Neuronal stem cell (in vitro differentiated cells): Measurements from ENCODE around the gene GNB3.
A peak's percentile ranks its signal among the peaks of the same experiment; 100 is the strongest.

ENCODE experiments used
- DNase-seq: peaks from one replicate; pipeline ENCODE4 v3.0.0-alpha.2; 2013; ENCODE audit warnings: low spot score
- H2AFZ ChIP-seq: one replicate; pipeline ENCODE4 v1.6.1; 2013; ENCODE audit warnings: mild to moderate bottlenecking, low read length, inconsistent platforms
- H2AK5ac ChIP-seq: 2 replicates; pipeline ENCODE4 v1.6.1; 2013; ENCODE audit warnings: low read depth, mild to moderate bottlenecking, inconsistent platforms, low read length, moderate library complexity, mixed read lengths
- H2BK120ac ChIP-seq: 2 replicates; pipeline ENCODE4 v1.6.1; 2013; ENCODE audit warnings: low read depth, mild to moderate bottlenecking, inconsistent platforms, low read length, moderate library complexity, mixed read lengths
- H2BK12ac ChIP-seq: one replicate; pipeline ENCODE4 v1.6.1; 2013; ENCODE audit warnings: low read length, inconsistent platforms
- H2BK15ac ChIP-seq: 2 replicates; pipeline ENCODE4 v1.6.1; 2013; ENCODE audit warnings: mild to moderate bottlenecking, low read length, inconsistent platforms, mixed read lengths
- H2BK5ac ChIP-seq: one replicate; pipeline ENCODE4 v1.6.1; 2013; ENCODE audit warnings: inconsistent platforms, mild to moderate bottlenecking, low read length, moderate library complexity
- H3K14ac ChIP-seq: one replicate; pipeline ENCODE4 v1.6.1; 2013; ENCODE audit warnings: low read length, inconsistent platforms
- H3K18ac ChIP-seq: 2 replicates; pipeline ENCODE4 v1.6.1; 2013; ENCODE audit warnings: low read length, inconsistent platforms
- H3K23ac ChIP-seq: 2 replicates; pipeline ENCODE4 v1.6.1; 2013; ENCODE audit warnings: low read depth, mild to moderate bottlenecking, mixed read lengths, low read length, inconsistent platforms; ENCODE audit not compliant: poor library complexity
- H3K27ac ChIP-seq: replicated peaks from 3 replicates; pipeline ENCODE4 v1.5.1; 2013; ENCODE audit warnings: low read length, inconsistent platforms
- H3K27me3 ChIP-seq, 3 experiments: 2 replicates each; pipeline ENCODE4 v1.6.1; 2013; ENCODE audit warnings: low read length in 3 of 3, mild to moderate bottlenecking in 2 of 3, inconsistent platforms in 1 of 3, low read depth in 1 of 3, mixed read lengths in 1 of 3, moderate library complexity in 1 of 3; ENCODE audit not compliant: control insufficient read depth in 3 of 3, insufficient read depth in 3 of 3
- H3K36me3 ChIP-seq, 2 donors: replicated peaks in 1 of 2; 2 replicates each; pipeline ENCODE4 v1.6.1; 2013; ENCODE audit warnings: low read length in 2 of 2; ENCODE audit not compliant: control insufficient read depth in 2 of 2, insufficient read depth in 2 of 2
- H3K4ac ChIP-seq: 2 replicates; pipeline ENCODE4 v1.6.1; 2013; ENCODE audit warnings: inconsistent platforms, mild to moderate bottlenecking, low read length, moderate library complexity
- H3K4me1 ChIP-seq, 2 donors: 1 replicate in 1 of 2; 2 replicates in 1 of 2; pipeline ENCODE4 v1.6.1; 2013; ENCODE audit warnings: low read length in 2 of 2, low read depth in 1 of 2; ENCODE audit not compliant: control insufficient read depth in 2 of 2, insufficient read depth in 1 of 2
- H3K4me2 ChIP-seq: one replicate; pipeline ENCODE4 v1.6.1; 2013; ENCODE audit warnings: mild to moderate bottlenecking, low read length, inconsistent platforms; ENCODE audit not compliant: insufficient read depth, poor library complexity, severe bottlenecking
- H3K4me3 ChIP-seq, 2 donors: 2 replicates each; pipeline ENCODE4 v1.5.1; 2013; ENCODE audit warnings: low read length in 2 of 2, mild to moderate bottlenecking in 2 of 2, inconsistent platforms in 1 of 2, moderate library complexity in 1 of 2
- H3K79me1 ChIP-seq: one replicate; pipeline ENCODE4 v1.6.1; 2013; ENCODE audit warnings: low read depth, mild to moderate bottlenecking, inconsistent platforms, low read length, moderate library complexity
- H3K9ac ChIP-seq: one replicate; pipeline ENCODE4 v1.6.1; 2013; ENCODE audit warnings: mild to moderate bottlenecking, low read depth, low read length, inconsistent platforms; ENCODE audit not compliant: poor library complexity
- H3K9me3 ChIP-seq, 2 donors: replicated peaks in 1 of 2; 2 replicates each; pipeline versions ENCODE3 to v1.6.1; 2013; ENCODE audit warnings: low read length in 2 of 2, mild to moderate bottlenecking in 2 of 2, inconsistent platforms in 1 of 2, low read depth in 1 of 2, mixed read lengths in 1 of 2, moderate library complexity in 1 of 2; ENCODE audit not compliant: control insufficient read depth in 2 of 2, insufficient read depth in 1 of 2
- H4K8ac ChIP-seq: one replicate; pipeline ENCODE4 v1.6.1; 2013; ENCODE audit warnings: low read depth, mild to moderate bottlenecking, inconsistent platforms, low read length, moderate library complexity
- H4K91ac ChIP-seq: one replicate; pipeline ENCODE4 v1.6.1; 2013; ENCODE audit warnings: low read length, low read depth, mild to moderate bottlenecking, inconsistent platforms; ENCODE audit not compliant: poor library complexity
- WGBS, 2 donors: extraction: QIAGEN DNeasy Blood & Tissue Kit; methylation state at CpG; one replicate each; pipeline ENCODE4 v1.1.7; 2013; ENCODE audit warnings: missing lambda C conversion rate in 2 of 2, mixed read lengths in 1 of 2; ENCODE audit not compliant: insufficient read length in 2 of 2, insufficient replicate concordance in 1 of 2; ENCODE audit errors: extremely low coverage in 2 of 2; 5-methylcytosine and 5-hydroxymethylcytosine counted together

Gene GNB3

DNA sequence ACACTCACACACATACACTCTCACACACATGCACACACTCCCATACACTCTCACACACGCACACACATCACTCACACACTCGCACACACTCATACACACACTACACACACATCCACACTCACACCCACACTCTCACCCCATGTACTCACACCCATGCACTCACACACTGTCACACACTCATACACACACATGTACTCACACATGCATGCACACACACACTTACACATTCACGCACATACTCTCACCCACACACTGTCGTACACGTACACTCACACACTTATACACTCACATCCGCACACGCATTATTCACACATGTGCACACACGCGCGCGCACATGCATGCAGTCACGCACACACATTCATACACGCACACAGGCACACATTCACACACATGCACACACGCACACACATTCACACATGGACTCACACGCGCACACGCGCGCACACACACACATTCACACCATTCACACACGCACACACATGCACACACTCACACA is 23.0 kb upstream of the GNB3 start:
- H3K27me3 ChIP-seq, result no peaks in the 10 kb centered on the region
- H2AFZ ChIP-seq, result no peak overlapping the region
- DNase-seq, result no peak
- H3K18ac ChIP-seq, result peak overlapping the region; percentile 92
- H2BK120ac ChIP-seq, result no peak overlapping the region
- H4K8ac ChIP-seq, result peak overlapping the region; percentile 84
- H3K4me3 ChIP-seq, result peak overlapping the region in 1 of 2 donors; percentile 49
- H3K4me2 ChIP-seq, result no peak overlapping the region
- peaks cover 0 to 4% of the 10 kb centered on the region in 2 donors for H3K9me3 ChIP-seq
- H3K4ac ChIP-seq, result peak overlapping the region; percentile 87
- peaks cover 2% of the 10 kb centered on the region for H3K79me1 ChIP-seq
- WGBS, 2 donors, result 100% methylated on average over 6 to 10 of the region's 20 CpGs
- H3K27ac ChIP-seq, result no peak overlapping the region
- peak overlapping the region; percentile 33 for H2BK5ac ChIP-seq
- H3K4me1 ChIP-seq, result peaks cover 39 to 43% of the 10 kb centered on the region in 2 donors
- H3K23ac ChIP-seq, result peak overlapping the region; percentile 95
- peak overlapping the region; percentile 72 for H2AK5ac ChIP-seq
- peak overlapping the region; percentile 91 for H3K9ac ChIP-seq
- H2BK15ac ChIP-seq, result peak overlapping the region; percentile 86
- H3K36me3 ChIP-seq, result no peaks in the 10 kb centered on the region
- H4K91ac ChIP-seq, result peak overlapping the region; percentile 99
- H2BK12ac ChIP-seq, result peak overlapping the region; percentile 95
- peak overlapping the region; percentile 98 for H3K14ac ChIP-seq

DNA sequence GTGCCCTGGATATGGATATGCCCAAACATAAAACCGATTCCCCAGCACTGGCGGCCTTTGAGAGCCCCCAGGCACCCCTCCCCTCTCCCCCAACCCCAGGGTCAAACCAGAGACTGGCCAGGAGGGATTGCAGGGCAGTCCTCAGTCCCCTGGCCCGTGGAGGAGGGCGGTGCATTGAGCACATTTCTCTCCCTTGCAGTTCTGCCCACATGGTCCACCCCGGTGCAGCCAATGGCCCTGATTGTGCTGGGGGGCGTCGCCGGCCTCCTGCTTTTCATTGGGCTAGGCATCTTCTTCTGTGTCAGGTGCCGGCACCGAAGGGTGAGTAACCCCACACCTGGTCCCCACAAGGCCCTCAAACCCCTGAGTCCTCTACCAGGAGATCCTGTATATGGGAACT is 22.5 kb upstream of the GNB3 start:
- H3K4me2 ChIP-seq, result peak overlapping the region; percentile 20
- no peaks in the 10 kb centered on the region for H3K36me3 ChIP-seq
- peak overlapping the region; percentile 98 for H3K14ac ChIP-seq
- H2BK120ac ChIP-seq, result peak overlapping the region; percentile 16
- H3K27ac ChIP-seq, result peak overlapping the region; percentile 64
- H3K23ac ChIP-seq, result no peak overlapping the region
- peak overlapping the region; percentile 72 for H2AK5ac ChIP-seq
- peaks cover 0 to 4% of the 10 kb centered on the region in 2 donors for H3K9me3 ChIP-seq
- H3K4me1 ChIP-seq, result peaks cover 39 to 48% of the 10 kb centered on the region in 2 donors
- H3K27me3 ChIP-seq, result no peaks in the 10 kb centered on the region
- H2AFZ ChIP-seq, result no peak overlapping the region
- peak overlapping the region; percentile 91 for H3K18ac ChIP-seq
- no peak overlapping the region for H2BK12ac ChIP-seq
- DNase-seq, result no peak
- peaks cover 2% of the 10 kb centered on the region for H3K79me1 ChIP-seq
- no peak overlapping the region for H3K4me3 ChIP-seq
- H4K91ac ChIP-seq, result peak overlapping the region; percentile 99
- H2BK15ac ChIP-seq, result peak overlapping the region; percentile 86
- H4K8ac ChIP-seq, result no peak overlapping the region
- no peak overlapping the region for H2BK5ac ChIP-seq
- peak overlapping the region; percentile 91 for H3K9ac ChIP-seq
- no peak overlapping the region for H3K4ac ChIP-seq
- WGBS, 2 donors, result no CpG with 5 or more reads among the region's 10 CpGs

DNA sequence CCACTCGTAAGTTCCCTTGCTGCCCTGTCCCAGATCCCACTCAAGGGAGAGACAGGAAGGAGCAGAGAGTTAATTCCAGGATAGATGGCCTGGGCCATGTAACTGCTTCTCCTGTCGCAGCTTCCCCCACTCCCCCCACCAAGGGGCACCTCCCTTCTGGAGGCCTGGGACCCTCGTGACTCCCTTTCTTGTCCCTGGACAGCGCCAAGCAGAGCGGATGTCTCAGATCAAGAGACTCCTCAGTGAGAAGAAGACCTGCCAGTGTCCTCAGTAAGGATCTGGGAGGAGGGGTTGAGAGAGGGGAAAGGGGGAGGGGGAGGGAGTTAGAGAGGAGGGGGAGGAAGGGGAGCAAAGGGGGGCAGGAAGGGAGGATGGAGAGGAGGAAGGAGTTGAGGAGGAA is 22.1 kb upstream of the GNB3 start:
- H3K36me3 ChIP-seq, result no peaks in the 10 kb centered on the region
- H3K23ac ChIP-seq, result no peak overlapping the region
- no peak overlapping the region for H3K14ac ChIP-seq
- H2AFZ ChIP-seq, result no peak overlapping the region
- peak overlapping the region; percentile 16 for H2BK120ac ChIP-seq
- no peak overlapping the region for H4K8ac ChIP-seq
- H3K27me3 ChIP-seq, result no peaks in the 10 kb centered on the region
- no peak overlapping the region for H2BK5ac ChIP-seq
- H3K4ac ChIP-seq, result no peak overlapping the region
- no peak overlapping the region for H3K4me3 ChIP-seq
- no CpG with 5 or more reads among the region's 5 CpGs for WGBS, 2 donors
- peaks cover 0 to 4% of the 10 kb centered on the region in 2 donors for H3K9me3 ChIP-seq
- peak overlapping the region; percentile 91 for H3K18ac ChIP-seq
- peak overlapping the region; percentile 64 for H3K27ac ChIP-seq
- H3K4me1 ChIP-seq, result peaks cover 39 to 52% of the 10 kb centered on the region in 2 donors
- H2BK15ac ChIP-seq, result peak overlapping the region; percentile 86
- no peak overlapping the region for H4K91ac ChIP-seq
- no peak overlapping the region for H3K9ac ChIP-seq
- peak overlapping the region; percentile 72 for H2AK5ac ChIP-seq
- peak overlapping the region; percentile 20 for H3K4me2 ChIP-seq
- H2BK12ac ChIP-seq, result no peak overlapping the region
- no peak for DNase-seq
- H3K79me1 ChIP-seq, result peaks cover 2% of the 10 kb centered on the region

DNA sequence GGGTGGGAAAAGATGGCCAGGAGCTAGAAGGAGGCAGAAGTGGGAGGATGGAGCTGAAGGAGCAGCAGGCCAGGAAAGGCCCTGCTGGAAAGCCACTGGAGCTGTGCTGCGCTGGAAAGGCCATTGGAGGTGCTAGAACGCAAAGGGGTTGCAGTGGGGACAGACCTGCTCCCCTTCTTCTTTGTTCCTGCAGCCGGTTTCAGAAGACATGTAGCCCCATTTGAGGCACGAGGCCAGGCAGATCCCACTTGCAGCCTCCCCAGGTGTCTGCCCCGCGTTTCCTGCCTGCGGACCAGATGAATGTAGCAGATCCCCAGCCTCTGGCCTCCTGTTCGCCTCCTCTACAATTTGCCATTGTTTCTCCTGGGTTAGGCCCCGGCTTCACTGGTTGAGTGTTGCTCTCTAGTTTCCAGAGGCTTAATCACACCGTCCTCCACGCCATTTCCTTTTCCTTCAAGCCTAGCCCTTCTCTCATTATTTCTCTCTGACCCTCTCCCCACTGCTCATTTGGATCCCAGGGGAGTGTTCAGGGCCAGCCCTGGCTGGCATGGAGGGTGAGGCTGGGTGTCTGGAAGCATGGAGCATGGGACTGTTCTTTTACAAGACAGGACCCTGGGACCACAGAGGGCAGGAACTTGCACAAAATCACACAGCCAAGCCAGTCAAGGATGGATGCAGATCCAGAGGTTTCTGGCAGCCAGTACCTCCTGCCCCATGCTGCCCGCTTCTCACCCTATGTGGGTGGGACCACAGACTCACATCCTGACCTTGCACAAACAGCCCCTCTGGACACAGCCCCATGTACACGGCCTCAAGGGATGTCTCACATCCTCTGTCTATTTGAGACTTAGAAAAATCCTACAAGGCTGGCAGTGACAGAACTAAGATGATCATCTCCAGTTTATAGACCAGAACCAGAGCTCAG is 21.4 kb upstream of the GNB3 start:
- no peak overlapping the region for H3K4me2 ChIP-seq
- WGBS, 2 donors, result no CpG with 5 or more reads among the region's 13 CpGs

More for the DNA sequence above, 21.4 kb upstream of the GNB3 start:
- no peak for DNase-seq
- Histone ChIP-seq H2BK15ac (peak overlapping the region; percentile 3), H3K4me1 (peaks cover 39 to 52% of the 10 kb centered on the region in 2 donors), H2AK5ac (peak overlapping the region; percentile 22), H2BK5ac (no peak overlapping the region), H4K8ac (no peak overlapping the region), H2BK12ac (no peak overlapping the region), H3K18ac (peak overlapping the region; percentile 27), H3K4ac (no peak overlapping the region), H3K14ac (no peak overlapping the region), H3K4me3 (no peak overlapping the region), H3K23ac (no peak overlapping the region), H3K36me3 (peaks cover 0 to 5% of the 10 kb centered on the region in 2 donors), H3K27me3 (no peaks in the 10 kb centered on the region), H3K9me3 (peaks cover 0 to 7% of the 10 kb centered on the region in 2 donors), H2BK120ac (peak overlapping the region; percentile 75), H3K27ac (peak overlapping the region; percentile 61), H3K79me1 (peaks cover 6% of the 10 kb centered on the region), H2AFZ (peak overlapping the region; percentile 18), H3K9ac (peak overlapping the region; percentile 36), H4K91ac (peak overlapping the region; percentile 31)
